Forelimb muscle (tissue), 1 donor: ENCODE data around the gene MCM10. TPM values are rescaled to one million over a fixed set of nuclear protein-coding genes. Genes with fewer than 3 reads are reported as not detected.

ENCODE experiments used
- DNase-seq: peaks from one replicate; pipeline ENCODE4 v3.0.0-alpha.2; 2013; ENCODE audit warnings: low read depth
- polyA plus RNA-seq: library from polyadenylated mRNA; unstranded; fragments of 120-200 nt; gene quantifications from one replicate; pipeline ENCODE4 v1.2.1, GENCODE V29; 2013; ENCODE audit not compliant: insufficient read length

Gene MCM10
- polyA plus RNA-seq, 1 donor = 3.9 TPM

DNA sequence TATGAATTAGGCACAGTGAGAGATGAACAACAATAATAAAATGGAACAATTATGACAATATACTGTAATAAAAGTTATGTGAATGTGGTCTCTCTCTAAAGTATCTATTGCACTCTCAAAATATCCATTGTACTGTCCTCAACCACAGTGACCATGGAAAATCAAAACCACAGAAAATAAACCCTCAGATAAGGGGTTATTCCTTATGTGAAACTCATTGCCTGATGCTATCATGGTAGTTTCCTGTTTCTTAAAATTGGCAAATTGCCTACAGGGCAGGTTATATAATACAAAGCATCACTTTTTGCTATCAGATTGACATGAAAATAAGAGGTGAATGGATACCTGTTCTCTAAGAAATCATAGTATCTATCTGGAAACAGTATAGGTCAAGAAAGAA lies 3.8 kb downstream of the MCM10 start:
- no peak for DNase-seq

- no peak for DNase-seq
These were observed 6.2 kb downstream of the MCM10 start for GRCh38 chr10:13167568-13167967.

DNA sequence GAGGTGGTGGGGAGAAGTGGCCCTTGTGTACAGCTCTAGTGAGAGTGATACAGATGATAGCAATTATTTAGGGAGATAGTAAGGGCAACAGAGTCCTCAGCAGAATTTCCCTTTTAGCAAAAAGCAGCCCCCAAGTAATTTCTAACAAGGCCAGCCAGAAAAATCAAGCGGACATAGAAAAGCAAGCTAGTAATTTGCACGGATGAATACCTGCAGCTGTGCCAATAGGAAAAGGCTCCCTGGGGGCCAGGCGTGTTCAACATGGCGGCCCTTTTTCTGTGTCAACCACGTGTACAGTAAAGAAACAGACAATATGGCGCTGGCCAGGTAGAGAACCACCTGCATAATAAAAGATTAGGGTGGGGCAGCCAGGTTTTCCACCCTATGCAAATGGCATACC lies 7.4 kb downstream of the MCM10 start:
- DNase-seq = no peak

GRCh38 chr10:13173616-13174015 lies 12.3 kb downstream of the MCM10 start:
- DNase-seq = no peak

GRCh38 chr10:13180788-13181187 lies 19.4 kb downstream of the MCM10 start:
- no peak for DNase-seq

DNA sequence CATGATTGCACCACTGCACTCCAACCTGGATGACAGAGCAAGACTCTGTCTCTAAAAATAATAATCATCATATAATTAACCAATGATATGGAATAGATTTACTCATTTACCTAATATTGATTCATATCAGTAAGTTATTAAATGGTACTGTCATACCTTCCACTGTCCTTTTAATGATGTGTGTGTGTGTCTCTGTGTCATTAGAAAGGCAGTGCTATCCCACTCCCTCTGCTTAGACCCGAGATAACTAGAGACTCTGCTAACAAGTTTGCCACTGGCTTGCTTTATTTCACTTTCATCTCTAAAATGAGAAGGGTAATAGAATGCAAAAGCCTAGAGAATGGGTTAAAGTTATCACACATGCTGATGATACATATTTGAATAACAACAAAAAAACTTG lies 21.1 kb downstream of the MCM10 start:
- no peak for DNase-seq

DNA sequence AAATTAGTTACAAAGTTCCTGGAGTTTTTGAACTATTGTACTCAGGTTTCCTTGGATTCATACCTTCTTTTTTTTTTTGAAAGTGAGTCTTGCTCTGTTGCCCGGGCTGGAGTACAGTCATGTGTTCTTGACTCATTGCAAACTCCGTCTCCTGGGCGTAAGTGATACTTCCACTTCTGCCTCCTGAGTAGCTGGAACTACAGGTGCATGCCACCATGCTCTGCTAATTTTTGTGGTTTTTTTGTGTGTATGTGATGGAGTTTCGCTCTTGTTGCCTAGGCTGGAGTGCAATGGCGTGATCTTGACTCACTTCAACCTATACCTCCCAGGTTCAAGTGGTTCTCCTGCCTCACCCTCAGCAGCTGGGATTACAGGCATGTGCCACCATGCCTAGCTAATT lies 22.3 kb downstream of the MCM10 start:
- DNase-seq = no peak

DNA sequence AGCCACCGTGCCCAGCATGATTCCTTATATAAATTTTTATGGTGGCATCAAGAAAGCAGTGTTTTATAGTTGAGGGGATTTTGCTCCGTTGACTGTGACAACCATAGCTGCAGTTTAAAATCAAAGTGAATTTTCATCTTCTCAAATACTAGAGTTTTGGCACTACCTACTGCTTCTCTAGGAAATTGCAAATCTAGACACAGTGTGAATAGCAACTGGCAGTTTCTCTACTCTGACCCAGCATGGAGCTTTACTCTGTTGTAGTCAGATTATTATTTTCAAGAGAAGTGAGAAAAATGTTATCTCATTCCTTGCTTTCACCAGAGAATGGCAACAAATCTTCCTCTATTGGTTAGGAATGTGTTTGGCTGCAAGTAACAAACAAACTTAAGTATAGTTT lies 22.9 kb downstream of the MCM10 start:
- DNase-seq = no peak

GRCh38 chr10:13184730-13185514 lies 23.6 kb downstream of the MCM10 start:
- no peak for DNase-seq

DNA sequence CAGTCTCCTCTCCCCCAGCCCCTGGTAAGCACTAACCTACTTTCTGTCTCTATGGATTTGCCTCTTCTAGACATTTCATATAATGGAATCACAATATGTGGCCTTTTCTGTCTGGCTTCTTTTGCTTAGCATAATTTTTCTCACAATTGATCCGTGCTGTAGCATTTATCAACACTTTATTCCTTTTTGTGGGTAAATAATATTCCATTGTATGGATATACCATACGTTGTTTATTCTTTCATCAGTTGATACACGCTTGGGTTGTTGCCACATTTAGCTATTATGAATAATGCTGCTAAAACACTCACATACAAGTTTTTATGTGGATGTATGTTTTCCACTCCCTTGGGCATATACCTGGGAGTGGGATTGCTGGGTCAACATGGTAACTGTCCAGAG lies 25.8 kb downstream of the MCM10 start:
- DNase-seq = no peak

DNA sequence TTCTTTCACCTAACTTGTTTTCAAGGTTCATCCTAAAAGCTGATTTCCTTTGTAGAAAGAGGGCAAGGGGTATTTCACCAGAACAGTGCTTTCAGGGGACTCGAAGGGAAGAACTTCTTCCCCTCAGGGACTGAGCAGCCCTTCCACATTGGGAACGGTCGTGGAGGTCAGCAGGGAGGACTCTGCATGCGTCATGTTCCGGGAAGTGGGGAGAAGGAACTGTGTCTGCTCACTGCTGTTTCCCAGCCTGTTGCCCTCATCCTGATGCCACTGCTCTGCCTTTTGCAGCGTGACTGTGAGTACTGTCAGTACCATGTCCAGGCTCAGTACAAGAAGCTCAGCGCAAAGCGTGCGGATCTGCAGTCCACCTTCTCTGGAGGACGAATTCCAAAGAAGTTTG lies 27.2 kb downstream of the MCM10 start:
- DNase-seq = no peak

- no peak for DNase-seq
These were observed 28.6 kb downstream of the MCM10 start for GRCh38 chr10:13189961-13190360.

DNA sequence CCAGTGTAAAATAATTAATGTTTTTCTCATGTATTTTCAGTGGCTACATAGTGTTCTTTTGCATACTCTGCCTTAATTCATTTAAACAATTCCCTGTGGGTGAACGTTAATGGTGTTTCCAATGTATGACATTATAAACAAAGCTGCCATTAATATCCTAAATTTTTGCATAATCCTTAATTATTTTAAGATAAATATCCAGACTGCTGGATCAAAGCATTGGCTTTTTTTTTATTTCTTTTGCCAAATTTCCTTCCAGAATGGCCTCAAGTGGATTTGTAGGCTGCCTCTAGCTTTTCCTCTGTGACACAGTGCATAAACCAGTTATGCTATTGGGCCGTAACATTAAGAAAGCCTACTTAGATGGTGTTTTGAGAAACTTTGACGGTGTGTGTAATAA lies 29.5 kb downstream of the MCM10 start:
- DNase-seq = no peak

- no peak for DNase-seq
These were observed 30.0 kb downstream of the MCM10 start for GRCh38 chr10:13191362-13191761.

- DNase-seq = no peak
These were observed 32.3 kb downstream of the MCM10 start for GRCh38 chr10:13193637-13194036.

DNA sequence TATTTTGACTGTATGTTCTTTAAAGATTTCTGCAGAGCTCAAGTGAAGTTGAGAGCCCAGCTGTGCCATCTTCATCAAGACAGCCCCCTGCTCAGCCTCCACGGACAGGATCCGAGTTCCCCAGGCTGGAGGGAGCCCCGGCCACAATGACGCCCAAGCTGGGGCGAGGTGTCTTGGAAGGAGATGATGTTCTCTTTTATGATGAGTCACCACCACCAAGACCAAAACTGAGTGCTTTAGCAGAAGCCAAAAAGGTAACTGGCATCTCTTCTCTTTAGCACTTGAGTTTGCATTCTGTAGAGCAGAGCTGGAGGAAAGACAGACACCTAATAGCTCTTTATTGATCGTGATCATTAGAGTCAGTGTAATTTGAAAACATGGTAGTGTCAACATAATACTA lies 33.7 kb downstream of the MCM10 start:
- DNase-seq = no peak

- no peak for DNase-seq
These were observed 39.8 kb downstream of the MCM10 start for GRCh38 chr10:13201132-13201531.

DNA sequence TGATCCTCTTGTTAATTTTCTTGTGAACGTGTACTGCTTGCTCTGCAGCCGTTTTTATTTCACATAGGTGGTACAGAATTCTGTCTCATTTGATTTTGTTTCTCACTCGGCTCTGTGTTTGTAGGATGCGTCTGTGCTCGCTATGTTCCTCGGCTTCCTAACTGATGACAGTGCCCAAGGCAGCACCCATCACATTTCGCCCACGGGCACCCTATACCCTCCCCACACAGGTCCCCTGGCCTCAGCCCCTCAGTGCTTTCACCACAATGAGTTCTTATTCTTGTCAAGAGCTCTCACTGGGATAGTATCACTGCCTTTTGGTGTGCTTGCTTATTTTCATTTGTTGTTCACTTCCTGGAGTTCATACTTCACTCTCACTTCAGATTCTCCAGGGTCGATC lies 44.7 kb downstream of the MCM10 start:
- no peak for DNase-seq

- no peak for DNase-seq
These were observed 45.4 kb downstream of the MCM10 start for GRCh38 chr10:13206546-13207443.

DNA sequence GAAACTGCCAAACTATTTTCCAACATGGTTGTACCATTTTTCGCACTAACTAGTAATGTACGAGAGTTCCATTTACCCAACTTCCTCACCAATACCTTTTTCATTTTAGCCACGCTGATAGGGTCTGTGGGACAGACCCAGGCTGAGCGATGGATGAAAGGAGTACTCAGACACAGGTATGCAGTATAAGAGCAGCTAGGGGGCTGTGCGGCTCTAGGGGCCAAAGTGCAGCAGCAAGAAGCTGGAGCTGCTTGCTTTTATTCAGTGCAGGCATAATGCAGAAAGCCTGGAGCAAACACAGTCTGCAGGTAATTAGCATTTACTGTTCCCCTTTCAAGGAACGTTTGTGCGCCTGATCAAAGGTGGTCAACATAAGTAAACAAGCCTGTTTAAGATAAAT lies 51.8 kb downstream of the MCM10 start:
- no peak for DNase-seq

GRCh38 chr10:13218878-13219277 lies 57.5 kb downstream of the MCM10 start:
- no peak for DNase-seq

DNA sequence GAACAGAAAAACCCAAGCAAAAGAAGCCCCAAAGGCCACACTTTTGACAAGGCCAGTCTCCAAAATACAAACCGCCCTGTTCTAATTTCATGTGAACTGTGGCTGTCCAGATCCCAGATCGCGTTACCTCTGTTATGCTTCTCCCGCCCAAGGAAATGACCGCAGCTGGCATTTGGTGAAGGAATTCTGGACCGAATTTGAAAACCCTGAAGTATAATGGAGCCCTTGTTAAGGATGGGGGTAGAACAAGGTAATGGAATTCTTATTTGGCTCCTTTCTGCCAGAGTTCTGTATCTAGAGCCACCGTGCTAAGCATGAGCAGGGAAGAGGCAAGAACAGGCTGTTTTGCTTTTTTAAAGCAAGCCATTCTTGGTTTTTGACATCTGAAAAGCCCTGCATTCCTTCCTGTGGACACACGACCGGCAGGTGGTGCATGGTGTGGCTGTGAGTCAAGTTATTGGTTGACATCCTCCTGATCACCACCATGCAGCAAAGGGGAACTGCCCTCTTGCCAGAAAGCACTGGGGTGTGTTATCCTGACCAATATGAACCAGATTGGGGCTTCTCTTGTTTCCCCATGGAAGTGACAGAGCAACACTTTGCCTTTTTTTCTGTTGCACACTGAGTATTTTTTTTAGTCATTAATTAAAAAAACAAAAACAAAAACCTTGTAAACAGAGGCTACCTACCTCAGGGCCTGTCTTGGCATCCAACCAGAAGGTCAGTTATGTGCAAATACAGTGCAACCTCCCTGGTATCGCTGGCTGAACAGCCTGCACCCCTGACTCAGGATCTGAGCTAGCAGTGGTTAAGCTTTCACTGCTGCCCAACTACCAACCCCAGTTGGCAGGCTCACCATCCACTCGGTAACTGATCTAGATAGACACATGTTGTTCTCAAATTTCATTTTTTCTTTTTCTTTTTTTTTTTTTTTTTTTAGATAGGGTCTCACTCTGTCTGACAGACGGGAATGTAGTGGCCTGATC lies 58.6 kb downstream of the MCM10 start:
- DNase-seq = no peak
